ENCODE data around the gene USP47. TPM values are rescaled to one million over a fixed set of nuclear protein-coding genes. Genes with fewer than 3 reads are reported as not detected.
A peak's percentile ranks its signal among the peaks of the same experiment; 100 is the strongest.

USP47 gene
- total and polyA plus RNA-seq, 2 of the 13 experiments (the other 11 are each of a cell fraction or from before 2014, with no cell fraction given) = 12.2 to 52.7 TPM

GRCh38 chr11:11841723-11842420 is at the start of gene USP47 (continued):
- peak; percentile 64; the same call in 1 of the 2 replicates for TF ChIP-seq SNAPC4 (CRISPR knock-in tag; IDR thresholded peaks at IDR 0.05)
- TF ChIP-seq CENPX (CRISPR knock-in tag; IDR thresholded peaks at IDR 0.05) = no peak
- no peak for TF ChIP-seq ZIK1 (CRISPR knock-in tag; IDR thresholded peaks at IDR 0.05; ENCODE audit: borderline replicate concordance, low read depth)
- TF ChIP-seq ZNF777 (CRISPR knock-in tag; IDR thresholded peaks at IDR 0.05) = peak; percentile 96
- no peak for TF ChIP-seq PLSCR1 (CRISPR knock-in tag; IDR thresholded peaks at IDR 0.05; ENCODE audit: borderline replicate concordance)
- no peak for TF ChIP-seq NPAS2 (CRISPR knock-in tag; IDR thresholded peaks at IDR 0.05; ENCODE audit: borderline replicate concordance)
- TF ChIP-seq POLR2AphosphoS5 (IDR thresholded peaks at IDR 0.05; ENCODE audit: low read depth, low read length) = peak; percentile 59
- TF ChIP-seq NAIF1 (CRISPR knock-in tag; IDR thresholded peaks at IDR 0.05; ENCODE audit: borderline replicate concordance) = peak; percentile 85; the same call in 1 of the 2 replicates
- peak; percentile 51; the same call in 1 of the 2 replicates for TF ChIP-seq NCOA2 (CRISPR knock-in tag; IDR thresholded peaks at IDR 0.05)
- no peak for TF ChIP-seq MEF2D (CRISPR knock-in tag; IDR thresholded peaks at IDR 0.05)
- no peak for TF ChIP-seq STAT5B (CRISPR knock-in tag; IDR thresholded peaks at IDR 0.05)
- TF ChIP-seq HOXA9 (CRISPR knock-in tag; IDR thresholded peaks at IDR 0.05; ENCODE audit: borderline replicate concordance) = no peak
- TF ChIP-seq ZNF317 (CRISPR knock-in tag; IDR thresholded peaks at IDR 0.05) = peak; percentile 75; the same call in 1 of the 2 replicates
- peak; percentile 68; the same call in 1 of the 2 replicates for TF ChIP-seq ZNF468 (CRISPR knock-in tag; IDR thresholded peaks at IDR 0.05)
- TF ChIP-seq ZNF776 (CRISPR knock-in tag; IDR thresholded peaks at IDR 0.05) = peak; percentile 94
- TF ChIP-seq ZNF382 (CRISPR knock-in tag; IDR thresholded peaks at IDR 0.05; ENCODE audit: borderline replicate concordance) = no peak
- TF ChIP-seq CAMTA2 (CRISPR knock-in tag; IDR thresholded peaks at IDR 0.05; ENCODE audit: borderline replicate concordance) = peak; percentile 89; the same call in 1 of the 2 replicates
- TF ChIP-seq ZNF205 (CRISPR knock-in tag; IDR thresholded peaks at IDR 0.05) = 0 out of 2 replicates have a peak, but pooled peaks have one; percentile 75
- TF ChIP-seq KDM4B (CRISPR knock-in tag; IDR thresholded peaks at IDR 0.05) = peak; percentile 5; the same call in 1 of the 2 replicates
- no peak for TF ChIP-seq NFKBIZ (CRISPR knock-in tag; IDR thresholded peaks at IDR 0.05)
- no peak; the same call in 1 of the 2 replicates for TF ChIP-seq ZBTB2 (CRISPR knock-in tag; IDR thresholded peaks at IDR 0.05; ENCODE audit: low read depth)
